ENCODE data around the gene FRMPD1.

- TF ChIP-seq POLR2AphosphoS5 (IDR thresholded peaks at IDR 0.05; ENCODE audit: low read depth, low read length): no peak
- no peak for TF ChIP-seq POLR2A (IDR thresholded peaks at IDR 0.05; ENCODE audit: low read depth, low read length)
Observed at GRCh38 chr9:37749129-37749528, 98.4 kb downstream of the FRMPD1 start.

All from GM12892 (cell line).